T-helper 1 cell treated with Interleukin-12 subunit alpha and Interleukin-12 subunit beta and Interleukin-4 antibody, amounts not matched to agents 30 μg/mL and 1 μg/mL, for 36 hours (primary cell): ENCODE data around the gene DBET.
"Not testable (repeated sequence)": the region's sequence is repeated elsewhere in the genome, so short reads cannot be mapped to it uniquely, and the experiment has no call there.

Experiments
- H3K27ac Mint-ChIP-seq: one replicate; pipeline ENCODE4 v1.8.0; 2021; ENCODE audit warnings: mild to moderate bottlenecking, mixed read lengths
- H3K27me3 Mint-ChIP-seq: one replicate; pipeline ENCODE4 v1.8.0; 2021; ENCODE audit warnings: low read depth, mixed read lengths
- H3K36me3 Mint-ChIP-seq: one replicate; pipeline ENCODE4 v1.8.0; 2021; ENCODE audit warnings: low read depth, mixed read lengths
- H3K4me1 Mint-ChIP-seq: one replicate; pipeline ENCODE4 v1.8.0; 2021; ENCODE audit warnings: low read depth, mixed read lengths
- H3K4me3 Mint-ChIP-seq: one replicate; pipeline ENCODE4 v1.8.0; 2021; ENCODE audit warnings: mild to moderate bottlenecking, moderate library complexity, mixed read lengths
- H3K9me3 Mint-ChIP-seq: one replicate; pipeline ENCODE4 v1.8.0; 2021; ENCODE audit warnings: mixed read lengths

The DBET gene

GRCh38 chr4:190027156-190027555, 37.1 kb upstream of the DBET start, which contains the start of gene FRG2:
TSS of gene FRG2 (minus strand) at chr4:190027256. CDS start at chr4:190027204, 52 bp downstream.
- not testable (repeated sequence) for H3K9me3 Mint-ChIP-seq, H3K27me3 Mint-ChIP-seq, H3K27ac Mint-ChIP-seq, H3K4me1 Mint-ChIP-seq, H3K36me3 Mint-ChIP-seq, H3K4me3 Mint-ChIP-seq

GRCh38 chr4:190031264-190031663, 33.0 kb upstream of the DBET start:
- peaks cover 12% of the 10 kb centered on the region for H3K27me3 Mint-ChIP-seq
- not testable (repeated sequence) for H3K4me3 Mint-ChIP-seq, H3K9me3 Mint-ChIP-seq, H3K4me1 Mint-ChIP-seq, H3K27ac Mint-ChIP-seq, H3K36me3 Mint-ChIP-seq

GRCh38 chr4:190037704-190038388, 26.5 kb upstream of the DBET start:
- H3K4me3 Mint-ChIP-seq, H3K27ac Mint-ChIP-seq, H3K36me3 Mint-ChIP-seq, H3K9me3 Mint-ChIP-seq, H3K4me1 Mint-ChIP-seq: not testable (repeated sequence)
- H3K27me3 Mint-ChIP-seq, result peaks cover 20% of the 10 kb centered on the region

DNA sequence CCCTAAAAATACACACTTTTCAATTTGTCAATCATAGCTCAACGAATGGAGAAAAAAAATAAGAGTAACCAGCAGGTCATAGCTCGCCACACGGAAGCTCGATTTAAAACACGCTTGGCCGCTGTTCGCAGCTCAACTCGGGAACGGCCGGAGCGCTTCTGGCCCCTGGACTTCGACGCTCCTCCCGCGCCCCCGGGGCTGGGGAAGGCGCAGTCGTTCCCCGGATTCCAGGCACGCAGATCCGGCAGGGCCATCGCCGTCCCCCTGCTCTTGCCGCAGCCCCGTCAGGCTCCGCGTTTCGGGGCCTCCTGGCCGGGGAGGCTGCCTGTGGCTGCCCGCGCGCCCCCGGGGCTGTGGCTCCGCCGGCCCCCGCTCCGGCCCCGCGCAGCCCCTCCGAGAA, 23.4 kb upstream of the DBET start:
- not testable (repeated sequence) for H3K36me3 Mint-ChIP-seq, H3K9me3 Mint-ChIP-seq, H3K27ac Mint-ChIP-seq, H3K4me3 Mint-ChIP-seq, H3K4me1 Mint-ChIP-seq
- peaks cover 12% of the 10 kb centered on the region for H3K27me3 Mint-ChIP-seq

GRCh38 chr4:190047627-190048026, 16.7 kb upstream of the DBET start:
- not testable (repeated sequence) for H3K9me3 Mint-ChIP-seq, H3K27me3 Mint-ChIP-seq, H3K27ac Mint-ChIP-seq, H3K36me3 Mint-ChIP-seq, H3K4me3 Mint-ChIP-seq, H3K4me1 Mint-ChIP-seq

- not testable (repeated sequence) for H3K36me3 Mint-ChIP-seq, H3K27ac Mint-ChIP-seq, H3K4me3 Mint-ChIP-seq, H3K27me3 Mint-ChIP-seq, H3K4me1 Mint-ChIP-seq, H3K9me3 Mint-ChIP-seq
These were observed 14.7 kb upstream of the DBET start for GRCh38 chr4:190049378-190050239.

DNA sequence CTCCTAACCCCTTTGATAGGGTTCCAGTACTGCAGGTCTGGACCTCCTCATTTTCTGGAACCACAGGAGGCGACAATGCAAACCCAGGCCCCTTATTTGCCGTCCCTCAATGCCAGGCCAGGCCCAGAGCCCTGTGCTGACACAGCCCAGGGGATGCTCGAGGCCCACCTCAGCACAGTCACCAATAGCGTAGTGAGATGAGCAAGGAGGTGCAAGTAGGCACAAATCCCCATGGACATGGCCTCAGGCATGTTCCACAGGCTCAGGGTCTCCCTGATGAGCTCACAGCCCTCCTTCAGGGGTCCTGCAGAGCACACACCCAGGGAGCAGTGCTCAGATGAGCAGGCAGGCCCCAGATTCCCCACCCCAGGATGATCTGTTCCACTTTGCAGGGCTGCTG, 5.3 kb upstream of the DBET start:
- not testable (repeated sequence) for H3K9me3 Mint-ChIP-seq, H3K27me3 Mint-ChIP-seq, H3K27ac Mint-ChIP-seq, H3K4me3 Mint-ChIP-seq, H3K4me1 Mint-ChIP-seq, H3K36me3 Mint-ChIP-seq

DNA sequence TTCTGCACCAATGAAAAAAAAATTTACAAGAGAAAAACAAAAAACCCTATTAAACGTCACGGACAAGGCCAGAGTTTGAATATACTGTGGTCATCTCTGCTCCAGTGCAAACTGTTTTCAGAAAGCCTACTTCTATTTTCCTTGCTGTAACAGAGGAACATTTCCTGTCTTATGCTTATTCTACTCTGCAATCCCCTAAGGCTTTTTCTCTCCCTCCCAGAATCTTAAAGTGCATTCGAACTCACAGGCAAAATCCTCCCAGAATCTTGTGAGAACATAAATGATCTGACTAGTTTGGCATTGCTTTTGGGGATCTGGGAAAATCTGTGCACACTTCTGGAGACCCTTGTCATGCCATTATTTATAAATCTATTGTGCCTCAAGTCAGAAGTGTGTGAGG, 503 bp downstream of the DBET start:
- not testable (repeated sequence) for H3K4me1 Mint-ChIP-seq, H3K9me3 Mint-ChIP-seq, H3K27me3 Mint-ChIP-seq, H3K4me3 Mint-ChIP-seq, H3K36me3 Mint-ChIP-seq, H3K27ac Mint-ChIP-seq

DNA sequence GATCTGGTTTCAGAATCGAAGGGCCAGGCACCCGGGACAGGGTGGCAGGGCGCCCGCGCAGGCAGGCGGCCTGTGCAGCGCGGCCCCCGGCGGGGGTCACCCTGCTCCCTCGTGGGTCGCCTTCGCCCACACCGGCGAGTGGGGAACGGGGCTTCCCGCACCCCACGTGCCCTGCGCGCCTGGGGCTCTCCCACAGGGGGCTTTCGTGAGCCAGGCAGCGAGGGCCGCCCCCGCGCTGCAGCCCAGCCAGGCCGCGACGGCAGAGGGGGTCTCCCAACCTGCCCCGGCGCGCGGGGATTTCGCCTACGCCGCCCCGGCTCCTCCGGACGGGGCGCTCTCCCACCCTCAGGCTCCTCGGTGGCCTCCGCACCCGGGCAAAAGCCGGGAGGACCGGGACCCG, 4.0 kb downstream of the DBET start:
- not testable (repeated sequence) for H3K4me3 Mint-ChIP-seq, H3K27ac Mint-ChIP-seq, H3K9me3 Mint-ChIP-seq, H3K27me3 Mint-ChIP-seq, H3K4me1 Mint-ChIP-seq, H3K36me3 Mint-ChIP-seq

- not testable (repeated sequence) for H3K27ac Mint-ChIP-seq, H3K36me3 Mint-ChIP-seq, H3K4me1 Mint-ChIP-seq, H3K9me3 Mint-ChIP-seq, H3K27me3 Mint-ChIP-seq, H3K4me3 Mint-ChIP-seq
These were observed 28.8 kb downstream of the DBET start for GRCh38 chr4:190093052-190093451.

DNA sequence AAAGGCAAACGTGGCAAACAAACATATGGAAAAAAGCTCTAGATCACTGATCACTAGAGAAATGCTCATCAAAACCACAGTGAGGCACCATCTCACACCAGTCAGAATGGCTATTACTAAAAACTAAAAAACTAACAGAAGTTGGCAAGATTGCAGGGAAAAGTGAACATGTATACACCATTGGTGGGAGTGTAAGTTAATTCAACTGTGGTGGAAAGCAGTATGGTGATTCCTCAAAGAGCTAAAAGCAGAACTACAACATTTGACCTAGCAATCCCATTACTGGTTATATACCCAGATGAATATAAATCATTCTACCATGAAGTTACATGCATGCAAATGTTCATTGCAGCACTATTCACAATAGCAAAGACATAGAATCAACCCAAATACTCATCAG, 29.7 kb downstream of the DBET start:
- not testable (repeated sequence) for H3K27me3 Mint-ChIP-seq, H3K9me3 Mint-ChIP-seq, H3K27ac Mint-ChIP-seq, H3K4me3 Mint-ChIP-seq, H3K36me3 Mint-ChIP-seq, H3K4me1 Mint-ChIP-seq

- H3K27ac Mint-ChIP-seq, H3K4me1 Mint-ChIP-seq, H3K27me3 Mint-ChIP-seq, H3K4me3 Mint-ChIP-seq, H3K9me3 Mint-ChIP-seq, H3K36me3 Mint-ChIP-seq: not testable (repeated sequence)
These were observed 31.0 kb downstream of the DBET start for GRCh38 chr4:190095335-190095734.

DNA sequence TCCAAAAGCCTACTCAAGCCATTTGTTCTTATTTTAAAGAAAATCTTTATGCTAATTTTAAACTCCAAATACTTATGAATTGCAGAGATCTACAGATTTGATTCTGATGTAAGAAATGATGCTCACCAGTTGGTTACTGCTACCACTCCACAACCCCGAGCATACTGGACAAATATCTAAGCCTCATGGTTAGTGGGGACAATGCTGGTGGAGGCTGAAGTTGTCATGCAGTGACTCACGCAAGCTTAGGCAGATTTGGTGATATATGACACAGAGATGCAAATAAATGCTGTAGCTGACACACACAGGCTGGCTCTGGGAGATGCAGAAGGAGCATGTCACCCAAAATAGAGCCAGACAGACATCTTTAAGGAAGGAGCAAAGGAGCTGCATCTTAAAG, 35.3 kb downstream of the DBET start:
- not testable (repeated sequence) for H3K4me1 Mint-ChIP-seq, H3K4me3 Mint-ChIP-seq, H3K9me3 Mint-ChIP-seq, H3K36me3 Mint-ChIP-seq, H3K27me3 Mint-ChIP-seq, H3K27ac Mint-ChIP-seq

DNA sequence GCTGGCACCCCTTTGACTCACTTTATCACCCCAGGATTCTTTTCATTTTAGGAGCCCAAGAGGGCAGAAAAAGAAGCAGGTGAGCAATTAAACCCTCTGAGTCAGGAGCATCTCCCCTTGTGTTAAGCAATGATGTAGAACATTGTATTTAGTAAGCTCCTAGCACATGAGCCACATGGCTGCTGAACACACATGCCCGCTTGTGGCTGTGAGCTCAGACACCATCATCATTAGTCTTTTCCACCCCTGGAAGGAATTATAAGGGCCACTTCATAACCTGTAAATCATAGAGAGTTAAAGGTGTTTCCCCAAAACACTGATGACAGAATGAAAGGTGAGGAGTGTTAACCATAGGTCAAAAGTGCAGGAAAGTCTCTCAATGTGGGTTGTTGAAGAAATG, 37.2 kb downstream of the DBET start:
- H3K9me3 Mint-ChIP-seq, H3K4me3 Mint-ChIP-seq, H3K36me3 Mint-ChIP-seq: not testable (repeated sequence)

DNA sequence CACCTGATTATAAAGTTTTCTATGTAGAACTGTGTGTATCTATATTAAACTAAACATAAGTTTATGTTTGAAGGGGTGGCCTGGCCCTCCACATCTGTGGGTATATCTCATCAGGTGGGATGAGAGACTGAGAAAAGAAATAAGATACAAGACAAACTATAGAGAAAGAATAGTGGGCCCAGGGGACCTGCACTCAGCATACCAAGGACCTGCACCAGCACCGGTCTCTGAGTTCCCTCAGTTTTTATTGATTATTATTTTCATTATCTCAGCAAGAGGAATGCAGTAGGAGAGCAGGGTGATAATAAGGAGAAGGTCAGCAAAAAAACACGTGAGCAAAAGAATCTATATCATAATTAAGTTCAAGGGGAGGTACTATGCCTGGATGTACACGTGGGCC, 41.9 kb downstream of the DBET start:
- H3K36me3 Mint-ChIP-seq, H3K9me3 Mint-ChIP-seq, H3K4me1 Mint-ChIP-seq, H3K27ac Mint-ChIP-seq, H3K4me3 Mint-ChIP-seq, H3K27me3 Mint-ChIP-seq: not testable (repeated sequence)

More for the DNA sequence above, 37.2 kb downstream of the DBET start:
- not testable (repeated sequence) for H3K27ac Mint-ChIP-seq, H3K4me1 Mint-ChIP-seq, H3K27me3 Mint-ChIP-seq
